Activated CD4-positive, alpha-beta memory T cell treated with anti-CD3 and anti-CD28 coated beads, Interleukin-2, amount 10 ng/mL, durations not matched to agents 7 days and 5 days (primary cell): ENCODE measurements around the gene RNU6-9. TPM values are rescaled to one million over a fixed set of nuclear protein-coding genes. Genes with fewer than 3 reads are reported as not detected.
A peak's percentile ranks its signal among the peaks of the same experiment; 100 is the strongest.

Source experiments
- CTCF ChIA-PET: fragments of 350-600 bp; sonication (Branson Sonifier 250); formaldehyde crosslinking; loops from one replicate; lab custom pipeline; 2021; ENCODE audit warnings: antibody characterized with exemption, inconsistent platforms; lab: Charles Lee
- POLR2A ChIA-PET: fragments of 350-600 bp; sonication (Branson Sonifier 250); formaldehyde crosslinking; loops from one replicate; lab custom pipeline; 2021; ENCODE audit warnings: antibody characterized with exemption; lab: Charles Lee
- DNase-seq: peaks from one replicate; pipeline ENCODE4 v3.0.0-alpha.2; 2020
- H3K27ac Mint-ChIP-seq: one replicate; pipeline ENCODE4 v1.8.0; 2021; ENCODE audit warnings: mild to moderate bottlenecking, mixed read lengths
- H3K27me3 Mint-ChIP-seq: one replicate; pipeline ENCODE4 v1.8.0; 2021; ENCODE audit warnings: mixed read lengths
- H3K36me3 Mint-ChIP-seq: one replicate; pipeline ENCODE4 v1.8.0; 2021; ENCODE audit warnings: low read depth, mixed read lengths
- H3K4me1 Mint-ChIP-seq: one replicate; pipeline ENCODE4 v1.8.0; 2021; ENCODE audit warnings: mixed read lengths
- H3K4me3 Mint-ChIP-seq: one replicate; pipeline ENCODE4 v1.8.0; 2021; ENCODE audit warnings: mild to moderate bottlenecking, mixed read lengths
- H3K9me3 Mint-ChIP-seq: one replicate; pipeline ENCODE4 v1.8.0; 2021; ENCODE audit warnings: mixed read lengths
- total RNA-seq, 2 experiments: library from RNA; stranded (reverse); gene quantifications; one replicate each; pipeline ENCODE4 v1.2.3, GENCODE V29; 2021

Gene RNU6-9
- total RNA-seq, 2 experiments from 2014 or later: not detected

DNA sequence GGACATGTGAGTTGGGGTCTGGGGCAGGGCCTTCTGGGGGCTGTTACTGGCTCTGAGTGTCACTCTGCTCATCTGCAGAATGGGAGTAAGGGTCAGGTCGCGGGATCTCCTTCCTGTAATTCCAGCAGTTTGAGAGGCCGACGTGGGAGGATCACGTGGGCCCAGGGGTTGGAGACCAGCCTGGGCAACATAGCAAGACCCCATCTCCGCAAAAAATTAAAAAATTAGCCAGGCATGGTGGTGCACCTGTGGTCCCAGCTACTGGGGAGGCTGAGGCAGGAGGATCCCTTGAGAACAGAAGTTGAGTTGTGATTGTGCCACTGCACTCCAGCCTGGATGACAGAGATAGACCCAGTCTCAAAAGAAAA lies 36.6 kb downstream of the RNU6-9 start:
- CTCF ChIA-PET: interaction anchor here (0.7 kb wide), 2 partner anchors 52 to 101 kb away, joined by 3 to 4 read pairs; no protein-coding TSS in a partner anchor
- Mint-ChIP-seq H3K27ac (no peak overlapping the region), H3K9me3 (no peaks in the 10 kb centered on the region), H3K36me3 (peaks cover 18% of the 10 kb centered on the region), H3K4me1 (peaks cover 10% of the 10 kb centered on the region), H3K27me3 (no peaks in the 10 kb centered on the region), H3K4me3 (no peak overlapping the region)
- no peak for DNase-seq
- POLR2A ChIA-PET: interaction anchor here (0.5 to 0.9 kb wide), 3 partner anchors 19 to 277 kb away, joined by 3 to 4 read pairs (median 4); partner anchors contain the start of gene WDR18

DNA sequence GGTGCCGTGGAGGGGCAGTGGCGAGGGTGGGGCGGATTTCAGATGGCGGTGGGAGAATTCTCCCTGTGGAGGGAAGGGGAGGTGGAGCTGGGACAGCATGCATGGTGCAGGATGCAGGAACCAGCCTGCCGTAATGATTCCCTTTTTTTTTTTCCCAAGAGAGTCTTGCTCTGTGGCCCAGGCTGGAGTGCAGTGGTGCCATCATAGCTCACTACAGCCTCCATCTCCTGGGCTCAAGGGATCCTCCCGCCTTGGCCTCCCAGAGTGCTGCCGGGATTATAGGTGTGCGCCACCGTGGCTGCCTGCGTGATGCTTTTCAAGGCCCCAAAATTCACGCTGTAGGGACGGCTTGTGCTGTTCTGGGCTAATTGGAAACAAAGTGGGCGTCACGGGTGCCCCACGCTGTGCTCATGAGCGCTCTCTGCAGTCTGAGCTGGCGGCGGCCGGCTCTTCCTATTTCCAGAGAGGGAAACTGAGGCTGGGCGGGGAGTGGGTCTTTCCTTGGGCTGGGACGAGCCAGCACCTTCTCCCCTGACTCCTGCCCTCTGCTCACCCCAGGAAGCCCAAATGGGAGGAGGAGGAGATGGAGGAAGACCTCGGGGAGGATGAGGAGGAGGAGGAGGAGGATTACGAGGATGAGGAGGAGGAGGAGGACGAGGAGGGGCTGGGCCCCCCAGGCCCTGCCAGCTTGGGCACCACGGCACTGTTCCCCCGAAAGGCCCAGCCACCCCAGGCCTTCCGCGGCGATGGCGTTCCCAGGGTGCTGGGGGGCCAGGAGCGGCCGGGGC lies 38.8 kb downstream of the RNU6-9 start:
- POLR2A ChIA-PET: interaction anchor here (1.1 kb wide), 1 partner anchor 337 kb away, joined by 3 read pairs; the partner anchor contains the start of gene CIRBP
- H3K4me1 Mint-ChIP-seq: peaks cover 13% of the 10 kb centered on the region
- no peak overlapping the region for H3K27ac Mint-ChIP-seq
- peaks cover 21% of the 10 kb centered on the region for H3K36me3 Mint-ChIP-seq
- H3K9me3 Mint-ChIP-seq: no peaks in the 10 kb centered on the region
- no peak overlapping the region for H3K4me3 Mint-ChIP-seq
- no peaks in the 10 kb centered on the region for H3K27me3 Mint-ChIP-seq
- no peak for DNase-seq
- CTCF ChIA-PET: interaction anchor here (1.0 to 1.8 kb wide), 2 partner anchors 52 to 68 kb away, joined by 3 to 4 read pairs; partner anchors contain the start of gene WDR18

DNA sequence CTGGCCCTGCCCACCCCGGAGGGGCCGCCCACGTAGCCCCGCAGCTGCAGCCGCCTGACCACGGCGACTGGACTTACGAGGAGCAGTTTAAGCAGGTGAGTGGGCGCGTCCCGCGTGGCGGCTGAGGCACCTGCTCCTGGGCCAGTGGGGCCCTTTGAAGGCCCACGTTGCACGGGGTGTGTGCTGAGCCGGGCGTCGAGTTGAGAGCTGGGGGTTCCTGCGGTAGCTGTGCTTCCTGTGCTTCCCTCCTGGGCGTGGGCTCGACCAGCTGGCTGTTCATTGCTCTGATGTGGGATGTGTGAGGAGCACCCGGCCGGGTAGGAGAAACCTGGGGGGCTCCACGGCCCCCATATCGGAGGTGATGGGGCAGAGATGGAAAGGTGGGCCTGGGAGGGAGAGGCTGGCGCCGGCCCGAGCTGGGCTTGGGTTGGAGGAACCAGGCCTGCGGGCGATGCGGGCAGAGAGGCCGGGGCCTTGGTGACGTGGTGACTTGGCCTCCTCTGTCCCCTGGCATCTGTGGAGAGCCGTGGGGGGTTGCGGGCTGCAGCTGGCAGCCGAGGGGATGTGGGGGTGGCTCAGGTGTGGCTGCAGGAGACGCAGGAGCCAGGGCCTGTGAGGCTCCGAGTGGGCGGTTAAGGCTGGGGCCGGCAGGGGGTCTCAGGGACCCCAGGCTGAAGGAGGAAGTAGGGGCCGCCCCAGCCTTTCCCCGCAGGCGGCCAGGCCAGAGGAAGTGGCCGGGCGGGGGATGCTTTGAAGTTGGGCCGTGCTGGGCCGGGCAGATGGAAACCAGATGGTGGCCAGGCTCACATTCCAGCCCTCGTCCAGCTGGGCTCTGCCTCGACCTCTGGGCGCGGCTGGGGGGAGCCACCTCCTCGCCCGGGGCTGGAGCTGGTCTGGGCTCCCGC lies 39.6 kb downstream of the RNU6-9 start:
- H3K27me3 Mint-ChIP-seq: no peaks in the 10 kb centered on the region
- peak overlapping the region; percentile 63 for H3K4me3 Mint-ChIP-seq
- peak; percentile 31 for DNase-seq
- H3K9me3 Mint-ChIP-seq: peaks cover 2% of the 10 kb centered on the region
- POLR2A ChIA-PET: interaction anchor here (1.1 kb wide), 1 partner anchor 336 kb away, joined by 3 read pairs; the partner anchor contains the start of gene CIRBP
- peaks cover 18% of the 10 kb centered on the region for H3K4me1 Mint-ChIP-seq
- CTCF ChIA-PET: interaction anchor here (0.5 to 1.8 kb wide), 3 partner anchors 38 to 69 kb away, joined by 3 to 4 read pairs (median 3); partner anchors contain the start of gene WDR18
- H3K36me3 Mint-ChIP-seq: peaks cover 26% of the 10 kb centered on the region
- peak overlapping the region; percentile 64 for H3K27ac Mint-ChIP-seq

DNA sequence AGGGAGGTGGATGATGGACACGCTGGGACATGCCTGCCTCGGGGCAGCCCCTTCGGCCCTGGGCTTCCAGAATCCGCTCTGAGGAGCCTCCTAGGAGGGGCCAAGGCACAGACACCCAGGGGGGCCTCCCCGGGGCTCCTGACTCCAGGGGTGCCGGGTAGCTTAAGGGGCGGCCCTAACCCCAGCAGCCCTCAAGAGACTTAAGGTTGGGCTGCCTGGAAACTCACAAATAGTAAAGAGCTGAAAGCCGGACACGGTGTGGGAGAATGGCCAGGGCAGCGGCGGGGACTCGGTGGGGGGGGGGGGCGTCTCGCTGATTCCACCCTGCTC lies 40.2 kb downstream of the RNU6-9 start:
- no peak for DNase-seq
- no peak overlapping the region for H3K4me3 Mint-ChIP-seq
- POLR2A ChIA-PET: interaction anchor here (1.1 kb wide), 1 partner anchor 336 kb away, joined by 3 read pairs; the partner anchor contains the start of gene CIRBP
- CTCF ChIA-PET: interaction anchor here (0.5 kb wide), 1 partner anchor 37 kb away, joined by 3 read pairs; no protein-coding TSS in a partner anchor
- peaks cover 2% of the 10 kb centered on the region for H3K9me3 Mint-ChIP-seq
- no peak overlapping the region for H3K27ac Mint-ChIP-seq
- H3K27me3 Mint-ChIP-seq: no peaks in the 10 kb centered on the region
- peaks cover 28% of the 10 kb centered on the region for H3K36me3 Mint-ChIP-seq
- peaks cover 21% of the 10 kb centered on the region for H3K4me1 Mint-ChIP-seq

DNA sequence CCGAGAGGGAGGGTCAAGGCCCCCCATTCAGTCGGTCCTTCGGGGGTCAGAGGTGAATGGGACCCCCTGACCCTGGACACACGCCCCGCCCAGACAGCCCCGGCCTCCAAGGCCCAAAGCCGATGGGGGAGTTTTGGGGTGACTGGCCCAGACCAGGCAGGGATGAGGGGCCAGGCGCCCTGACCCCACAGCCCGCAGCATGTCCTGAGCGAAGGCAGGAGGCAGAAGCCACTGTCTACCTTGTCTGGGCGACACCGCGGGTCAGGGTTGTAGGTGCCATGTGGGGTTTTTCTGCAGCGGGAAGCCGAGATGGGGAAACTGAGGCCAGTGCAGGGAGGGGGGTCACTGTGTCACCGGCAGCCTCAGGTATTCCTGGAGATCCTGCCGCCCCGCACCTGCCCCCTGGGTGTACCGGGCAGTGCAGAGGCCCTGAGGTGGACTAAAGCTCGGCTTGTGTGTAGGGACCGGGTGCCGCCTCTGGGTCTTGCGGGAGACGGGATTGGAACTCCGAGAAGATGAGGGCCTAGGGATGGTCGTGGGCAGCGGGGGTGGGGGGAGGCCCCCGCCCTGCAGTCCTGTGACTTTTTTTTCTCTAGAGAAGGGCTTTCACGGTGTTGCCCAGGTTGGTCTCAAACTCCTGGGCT lies 41.0 kb downstream of the RNU6-9 start:
- Mint-ChIP-seq H3K27me3 (no peaks in the 10 kb centered on the region), H3K27ac (no peak overlapping the region), H3K36me3 (peaks cover 30% of the 10 kb centered on the region), H3K4me3 (no peak overlapping the region), H3K9me3 (peaks cover 2% of the 10 kb centered on the region), H3K4me1 (peaks cover 22% of the 10 kb centered on the region)
- POLR2A ChIA-PET: interaction anchor here (0.7 kb wide), 1 partner anchor 138 kb away, joined by 3 read pairs; no protein-coding TSS in a partner anchor
- DNase-seq: no peak
- CTCF ChIA-PET: no interaction called here

DNA sequence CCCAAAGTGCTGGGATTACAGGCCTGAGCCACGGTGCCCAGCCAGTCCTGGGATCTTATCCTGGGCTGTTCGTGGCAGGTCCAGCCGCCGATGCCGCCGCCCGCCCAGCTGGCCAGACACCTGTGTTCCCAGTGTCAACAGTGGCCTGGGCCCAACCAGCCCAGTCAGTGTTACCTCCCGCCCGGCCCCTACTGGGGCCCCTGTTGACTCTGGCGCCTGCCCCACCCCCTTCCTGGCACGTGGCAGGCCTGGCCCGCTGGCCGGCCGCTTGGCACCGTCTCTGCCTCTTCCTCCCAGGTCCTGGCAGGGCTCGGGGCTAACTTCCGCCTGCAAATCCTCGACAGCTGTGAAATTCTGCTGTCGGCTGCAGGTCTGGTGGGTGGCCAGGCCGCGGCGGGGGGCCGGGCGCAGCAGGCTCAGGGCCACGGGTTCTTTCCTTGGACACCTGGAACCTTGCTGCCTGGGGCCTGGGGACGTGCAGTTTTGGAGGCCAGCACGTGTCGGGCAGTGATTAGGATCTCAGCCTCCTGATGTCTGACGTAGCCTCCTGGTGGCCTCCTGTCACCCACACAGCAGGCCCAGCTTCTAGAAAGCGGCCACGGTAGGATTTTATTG lies 41.7 kb downstream of the RNU6-9 start:
- peaks cover 2% of the 10 kb centered on the region for H3K9me3 Mint-ChIP-seq
- H3K27me3 Mint-ChIP-seq: no peaks in the 10 kb centered on the region
- ChIA-PET POLR2A (no interaction called here), CTCF (no interaction called here)
- DNase-seq: no peak
- peaks cover 28% of the 10 kb centered on the region for H3K4me1 Mint-ChIP-seq
- no peak overlapping the region for H3K27ac Mint-ChIP-seq
- H3K4me3 Mint-ChIP-seq: no peak overlapping the region
- H3K36me3 Mint-ChIP-seq: peaks cover 34% of the 10 kb centered on the region

DNA sequence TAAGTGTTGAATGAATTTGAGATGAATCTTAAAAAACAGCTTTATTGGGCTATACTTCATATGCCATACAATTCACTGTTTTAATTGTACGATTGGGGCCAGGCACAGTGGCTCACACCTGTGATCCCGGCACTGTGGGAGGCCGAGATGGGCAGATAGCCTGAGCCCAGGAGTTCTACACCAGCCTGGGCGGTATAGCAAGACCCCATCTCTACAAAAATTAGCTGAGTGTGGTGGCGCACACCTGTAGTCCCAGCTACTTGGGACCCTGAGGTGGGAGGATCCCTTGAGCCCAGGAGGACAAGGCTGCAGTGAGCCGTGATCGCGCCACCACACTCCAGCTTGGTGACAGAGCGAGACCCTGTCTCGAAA lies 42.9 kb downstream of the RNU6-9 start:
- Mint-ChIP-seq H3K4me3 (no peak overlapping the region), H3K36me3 (peaks cover 30% of the 10 kb centered on the region), H3K27me3 (no peaks in the 10 kb centered on the region), H3K9me3 (peaks cover 2% of the 10 kb centered on the region), H3K4me1 (peaks cover 35% of the 10 kb centered on the region), H3K27ac (no peak overlapping the region)
- CTCF ChIA-PET: interaction anchor here (0.8 to 1.1 kb wide), 2 partner anchors 48 to 166 kb away, joined by 3 to 4 read pairs; partner anchors contain the start of gene WDR18
- POLR2A ChIA-PET: no interaction called here
- no peak for DNase-seq

DNA sequence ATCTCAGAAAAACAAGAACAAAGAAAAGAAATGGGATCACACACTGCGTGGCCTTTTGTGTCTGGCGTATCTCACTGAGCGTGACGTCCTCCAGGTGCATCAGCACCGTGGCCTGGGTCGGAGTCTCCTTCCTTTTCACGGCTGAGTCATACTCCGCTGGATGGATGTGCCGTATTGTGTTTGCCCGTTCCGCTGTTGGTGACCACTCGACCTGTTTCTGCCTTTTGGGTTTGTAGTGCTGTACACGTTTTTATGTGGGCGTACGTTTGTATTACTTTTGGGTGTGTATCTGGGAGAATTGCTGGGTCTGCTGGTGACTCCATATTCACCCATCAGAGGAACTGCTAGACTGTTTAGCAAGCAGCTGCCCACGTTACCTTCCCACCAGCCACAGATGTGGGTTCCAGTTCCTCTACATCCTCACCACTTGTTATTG lies 44.0 kb downstream of the RNU6-9 start:
- Mint-ChIP-seq H3K36me3 (peaks cover 30% of the 10 kb centered on the region), H3K27me3 (no peaks in the 10 kb centered on the region), H3K27ac (peak overlapping the region; percentile 63), H3K4me1 (peaks cover 38% of the 10 kb centered on the region), H3K4me3 (no peak overlapping the region), H3K9me3 (peaks cover 2% of the 10 kb centered on the region)
- peak; percentile 62 for DNase-seq
- ChIA-PET CTCF (no interaction called here), POLR2A (interaction anchor here (0.6 kb wide), 1 partner anchor 225 kb away, joined by 3 read pairs; no protein-coding TSS in a partner anchor)

DNA sequence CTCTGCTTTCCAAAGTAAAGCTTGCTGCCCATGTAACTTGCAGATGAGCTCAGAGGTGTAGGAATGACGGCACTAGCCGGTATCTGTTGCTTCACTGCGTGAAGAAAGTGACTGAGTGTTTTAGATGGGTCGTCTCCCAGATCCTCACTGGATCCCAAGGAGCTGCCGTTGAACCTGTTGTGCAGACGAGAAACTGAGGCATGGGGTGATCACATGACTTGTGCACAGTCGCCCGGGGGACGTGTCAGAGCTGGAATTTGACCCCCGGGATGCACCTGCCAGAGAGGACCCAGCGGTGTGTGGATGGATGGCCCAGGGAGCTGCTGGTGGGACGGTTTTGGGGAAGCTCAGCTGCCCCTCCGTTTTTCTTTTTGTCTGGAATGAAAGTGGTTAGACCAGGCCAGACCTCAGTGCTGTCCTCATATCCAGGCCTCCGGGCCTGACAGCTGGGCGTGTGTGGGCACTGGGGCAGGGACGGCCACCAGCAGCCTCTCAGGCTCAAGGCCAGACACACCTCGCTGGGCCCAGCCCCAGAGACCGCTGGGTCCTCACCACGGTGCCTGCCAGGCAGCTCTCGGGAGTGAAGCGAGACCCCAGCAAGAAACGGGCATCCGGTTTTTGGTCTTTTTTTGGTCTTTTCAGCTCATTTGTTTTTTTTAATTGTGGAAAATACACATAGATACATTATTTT lies 45.1 kb downstream of the RNU6-9 start:
- Mint-ChIP-seq H3K27ac (no peak overlapping the region), H3K27me3 (no peaks in the 10 kb centered on the region), H3K4me1 (peaks cover 32% of the 10 kb centered on the region), H3K4me3 (no peak overlapping the region), H3K36me3 (peaks cover 27% of the 10 kb centered on the region), H3K9me3 (peaks cover 2% of the 10 kb centered on the region)
- no peak for DNase-seq
- ChIA-PET POLR2A (no interaction called here), CTCF (interaction anchor here (1.2 to 2.3 kb wide), 3 partner anchors 43 to 62 kb away, joined by 3 to 6 read pairs (median 5); partner anchors contain the start of genes GRIN3B and WDR18)

DNA sequence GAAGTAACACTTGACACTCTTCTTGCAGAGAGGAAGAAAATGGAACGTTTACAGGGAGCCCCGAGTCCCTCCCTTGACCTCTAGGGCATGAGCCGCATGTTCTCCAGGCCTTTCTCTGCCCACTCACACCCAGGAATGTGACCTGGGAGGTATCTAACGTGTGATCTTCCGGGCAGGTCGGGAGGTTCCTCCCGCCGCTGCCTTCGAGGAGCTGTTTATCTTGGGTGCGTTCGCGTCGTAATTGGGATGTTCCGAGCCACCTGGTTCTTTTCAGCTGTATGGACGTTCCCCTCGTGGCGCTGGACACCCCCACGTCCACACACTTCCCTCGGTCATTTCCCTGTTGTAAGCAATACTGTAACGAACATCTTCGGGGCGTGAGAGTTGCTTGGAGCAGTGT lies 46.2 kb downstream of the RNU6-9 start:
- POLR2A ChIA-PET: no interaction called here
- CTCF ChIA-PET: interaction anchor here (1.6 to 2.3 kb wide), 2 partner anchors 42 to 44 kb away, joined by 3 to 6 read pairs; partner anchors contain the start of gene WDR18

DNA sequence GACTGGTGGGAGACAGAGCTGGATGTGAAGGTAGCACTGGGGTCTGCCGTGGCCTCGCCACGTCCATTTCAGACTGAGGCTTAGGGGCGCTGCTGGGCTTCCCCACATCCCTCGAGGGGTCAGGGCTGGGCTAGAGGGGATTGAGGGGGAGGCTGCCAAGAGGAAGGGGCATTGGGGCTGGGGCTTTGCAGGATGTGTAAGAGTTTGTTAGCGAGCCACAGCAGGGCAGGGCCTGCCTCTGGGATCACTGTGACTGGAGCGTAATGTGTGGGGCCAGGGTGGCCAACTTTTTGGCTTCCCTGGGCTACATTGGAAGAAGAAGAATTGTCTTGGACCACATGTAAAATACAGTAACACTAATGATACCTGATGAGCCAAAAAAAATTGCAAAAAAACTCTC lies 46.6 kb downstream of the RNU6-9 start:
- no peak overlapping the region for H3K27ac Mint-ChIP-seq
- peaks cover 27% of the 10 kb centered on the region for H3K36me3 Mint-ChIP-seq
- DNase-seq: no peak
- H3K4me3 Mint-ChIP-seq: peak overlapping the region; percentile 51
- H3K27me3 Mint-ChIP-seq: no peaks in the 10 kb centered on the region
- ChIA-PET CTCF (interaction anchor here (2.3 kb wide), 1 partner anchor 44 kb away, joined by 6 read pairs; the partner anchor contains the start of gene WDR18), POLR2A (no interaction called here)
- H3K4me1 Mint-ChIP-seq: peaks cover 32% of the 10 kb centered on the region
- peaks cover 2% of the 10 kb centered on the region for H3K9me3 Mint-ChIP-seq

More for the DNA sequence above, 46.2 kb downstream of the RNU6-9 start:
- Mint-ChIP-seq H3K9me3 (peaks cover 2% of the 10 kb centered on the region), H3K36me3 (peaks cover 27% of the 10 kb centered on the region), H3K4me1 (peaks cover 32% of the 10 kb centered on the region), H3K27me3 (no peaks in the 10 kb centered on the region), H3K27ac (no peak overlapping the region), H3K4me3 (no peak overlapping the region)
- no peak for DNase-seq
